Measurements from ENCODE around the gene EXOC6B.

Gene EXOC6B

DNA sequence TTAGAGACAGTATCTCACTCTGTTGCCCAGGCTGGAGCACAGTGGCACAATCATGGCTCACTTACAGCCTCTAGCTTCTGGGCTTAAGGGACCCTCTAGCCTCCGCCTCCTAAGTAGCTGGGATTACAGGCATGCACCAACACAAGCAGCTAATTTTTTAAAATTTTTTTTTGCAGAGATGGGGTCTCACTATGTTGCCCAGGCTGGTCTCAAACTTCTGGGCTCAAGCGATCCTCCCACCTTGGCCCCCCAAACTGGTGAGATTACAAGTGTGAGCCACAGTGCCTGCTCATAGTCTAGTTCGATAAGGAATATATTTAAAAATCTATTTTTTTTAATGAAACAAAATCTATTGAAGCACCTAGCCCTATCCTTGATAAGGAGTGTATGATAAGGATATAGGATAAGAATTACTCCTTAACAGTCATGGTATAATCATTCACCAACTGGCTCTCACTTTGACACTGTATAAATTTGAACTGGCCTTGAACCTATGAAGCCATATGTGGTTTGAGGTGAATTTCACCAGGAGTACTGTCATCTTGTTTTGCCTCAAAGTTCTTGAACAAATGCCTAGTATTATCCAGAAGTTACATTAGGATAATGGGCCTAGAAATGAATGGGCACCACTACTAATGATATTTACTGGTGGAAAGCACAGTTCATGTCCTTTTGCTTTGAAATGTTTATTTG, 71.1 kb downstream of the EXOC6B start:
- ATAC-seq (replicated peaks) (no peak), DNase-seq (no peak)
- Mint-ChIP-seq H3K27me3 (no peaks in the 10 kb centered on the region), H3K4me3 (no peak overlapping the region), H3K27ac (no peak overlapping the region), H3K9me3 (no peaks in the 10 kb centered on the region), H3K36me3 (peaks cover 2 to 4% of the 10 kb centered on the region in 2 donors), H3K4me1 (no peaks in the 10 kb centered on the region)

GRCh38 chr2:72750977-72751639, 74.7 kb downstream of the EXOC6B start:
- Mint-ChIP-seq H3K36me3 (no peaks in the 10 kb centered on the region), H3K4me1 (no peaks in the 10 kb centered on the region), H3K4me3 (no peak overlapping the region), H3K27ac (no peak overlapping the region), H3K9me3 (no peaks in the 10 kb centered on the region), H3K27me3 (no peaks in the 10 kb centered on the region)
- no peak for ATAC-seq (replicated peaks)
- DNase-seq = no peak

- no peak for ATAC-seq (replicated peaks)
- no peak for DNase-seq
- Mint-ChIP-seq H3K36me3 (no peaks in the 10 kb centered on the region), H3K27me3 (no peaks in the 10 kb centered on the region), H3K27ac (no peak overlapping the region), H3K4me3 (no peak overlapping the region), H3K9me3 (no peaks in the 10 kb centered on the region), H3K4me1 (no peaks in the 10 kb centered on the region)
These were observed 75.4 kb downstream of the EXOC6B start for GRCh38 chr2:72750466-72750865.

DNA sequence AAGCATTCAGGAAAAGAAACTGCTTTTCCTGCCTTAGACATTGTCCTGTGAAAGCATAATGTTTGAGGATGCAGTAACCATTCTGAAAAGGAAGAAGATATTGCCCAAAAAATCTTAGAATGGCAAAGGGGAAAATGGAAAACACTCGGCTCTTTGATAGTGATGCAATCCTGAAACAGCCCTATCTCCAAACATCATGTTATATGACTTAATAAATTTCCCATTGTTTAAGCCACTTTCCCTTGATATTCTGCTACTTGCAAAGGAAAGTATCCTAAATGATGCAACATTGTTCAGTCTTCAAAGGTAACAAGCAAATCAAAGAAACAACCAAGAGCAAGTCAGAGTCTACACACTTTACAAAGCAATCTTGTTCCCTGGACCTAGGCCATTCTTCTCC, 78.5 kb downstream of the EXOC6B start:
- no peaks in the 10 kb centered on the region for H3K36me3 Mint-ChIP-seq
- no peak overlapping the region for H3K27ac Mint-ChIP-seq
- no peak overlapping the region for H3K4me3 Mint-ChIP-seq
- ATAC-seq (replicated peaks) = no peak
- DNase-seq = no peak
- no peaks in the 10 kb centered on the region for H3K27me3 Mint-ChIP-seq
- H3K9me3 Mint-ChIP-seq = no peaks in the 10 kb centered on the region
- H3K4me1 Mint-ChIP-seq = no peaks in the 10 kb centered on the region

DNA sequence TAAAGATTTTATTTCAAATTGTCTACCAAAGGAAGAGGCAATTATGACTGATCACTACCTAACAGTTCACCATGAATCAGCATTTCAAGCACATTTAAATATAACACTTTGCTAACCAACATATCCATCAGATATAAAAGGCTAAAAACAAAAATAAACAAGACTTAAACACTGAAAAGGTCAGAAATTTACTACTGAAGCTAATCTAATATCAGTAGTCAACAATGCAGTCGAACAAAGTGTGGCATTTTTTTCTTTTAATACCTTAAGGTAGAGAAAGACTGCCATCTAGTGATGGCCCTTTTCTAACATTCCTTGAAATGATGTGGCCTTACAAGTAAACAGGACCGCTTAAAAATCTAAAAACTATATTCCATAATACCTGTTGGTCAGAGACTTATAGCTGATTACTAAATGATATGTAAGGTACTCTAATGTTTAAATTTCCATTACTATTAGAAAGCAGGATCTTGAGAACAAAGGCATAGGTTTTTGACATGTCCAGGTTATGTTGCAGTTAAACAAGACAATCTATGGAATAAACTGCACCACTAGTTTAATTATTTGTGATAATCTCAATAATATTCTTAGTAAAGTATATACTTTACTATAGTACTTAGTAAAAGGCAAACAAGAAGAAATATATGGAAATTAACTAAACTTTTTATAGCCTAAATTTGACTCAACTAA, 80.0 kb downstream of the EXOC6B start:
- H3K27me3 Mint-ChIP-seq = no peaks in the 10 kb centered on the region
- no peak for DNase-seq
- no peak overlapping the region for H3K27ac Mint-ChIP-seq
- H3K36me3 Mint-ChIP-seq = no peaks in the 10 kb centered on the region
- H3K4me3 Mint-ChIP-seq = no peak overlapping the region
- peak; percentile 31 to 45 for ATAC-seq (replicated peaks)
- H3K4me1 Mint-ChIP-seq = no peaks in the 10 kb centered on the region
- H3K9me3 Mint-ChIP-seq = no peaks in the 10 kb centered on the region

DNA sequence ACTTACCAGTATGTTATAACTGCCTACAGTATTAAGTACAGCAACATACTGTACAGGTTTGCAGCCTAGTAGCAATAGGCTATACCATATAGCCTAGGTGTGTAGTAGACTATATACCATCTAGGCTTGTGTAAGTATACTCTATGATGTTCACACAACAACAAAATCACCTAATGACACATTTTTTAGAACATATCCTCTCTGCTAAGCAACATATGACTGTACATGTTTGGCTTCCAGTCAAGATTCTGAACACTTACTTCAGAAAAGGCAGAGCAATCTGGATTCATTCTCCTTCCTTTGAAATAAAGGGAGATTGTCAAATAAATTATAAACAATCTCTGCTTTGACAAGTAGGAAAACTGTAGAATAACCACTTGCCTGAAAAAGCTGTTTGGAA, 81.8 kb downstream of the EXOC6B start:
- Mint-ChIP-seq H3K27me3 (no peaks in the 10 kb centered on the region), H3K36me3 (no peaks in the 10 kb centered on the region), H3K4me1 (no peaks in the 10 kb centered on the region), H3K27ac (no peak overlapping the region), H3K9me3 (no peaks in the 10 kb centered on the region), H3K4me3 (no peak overlapping the region)
- DNase-seq (no peak), ATAC-seq (replicated peaks) (peak in 1 of 2 donors; percentile 31)

DNA sequence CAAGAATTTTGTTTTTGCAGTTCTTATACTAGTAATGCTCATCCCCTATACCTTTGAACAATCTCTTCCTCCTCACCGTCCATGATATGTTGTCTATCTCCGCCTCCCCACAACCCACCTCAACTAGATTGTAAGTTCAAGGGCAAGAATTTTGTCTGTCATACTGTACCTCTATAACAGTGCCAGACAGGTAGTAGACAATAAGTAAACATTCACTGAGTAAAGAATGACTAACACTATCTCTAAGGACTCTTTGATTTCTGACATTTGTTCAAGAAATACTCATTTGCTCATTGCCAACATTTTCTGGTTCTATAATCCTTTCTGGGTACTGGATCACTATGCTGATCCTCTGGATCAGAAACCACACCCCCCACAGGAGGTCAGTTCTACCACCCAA, 82.4 kb downstream of the EXOC6B start:
- H3K27me3 Mint-ChIP-seq = no peaks in the 10 kb centered on the region
- H3K4me1 Mint-ChIP-seq = no peaks in the 10 kb centered on the region
- DNase-seq (no peak), ATAC-seq (replicated peaks) (no peak)
- H3K9me3 Mint-ChIP-seq = no peaks in the 10 kb centered on the region
- no peak overlapping the region for H3K4me3 Mint-ChIP-seq
- no peak overlapping the region for H3K27ac Mint-ChIP-seq
- H3K36me3 Mint-ChIP-seq = no peaks in the 10 kb centered on the region

DNA sequence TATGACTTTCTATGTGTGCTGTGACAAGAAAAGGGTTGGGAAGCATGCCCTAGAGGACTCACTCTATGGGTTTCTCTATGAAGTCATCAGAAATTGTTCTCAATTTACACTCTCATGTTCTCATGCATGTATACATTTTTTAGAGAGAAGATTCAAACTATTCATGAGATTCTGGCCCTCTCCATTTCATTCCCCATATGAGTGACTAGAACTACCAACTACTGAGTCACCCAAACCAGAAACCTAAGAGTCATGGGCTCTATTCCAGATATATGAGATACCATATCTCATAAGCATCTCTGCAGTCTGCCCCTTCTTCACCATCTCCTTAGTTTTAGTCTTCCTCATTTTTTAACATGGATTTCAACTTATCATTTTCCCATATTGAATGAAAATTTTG, 87.7 kb downstream of the EXOC6B start:
- DNase-seq = no peak
- no peak for ATAC-seq (replicated peaks)
- H3K27me3 Mint-ChIP-seq = no peaks in the 10 kb centered on the region

DNA sequence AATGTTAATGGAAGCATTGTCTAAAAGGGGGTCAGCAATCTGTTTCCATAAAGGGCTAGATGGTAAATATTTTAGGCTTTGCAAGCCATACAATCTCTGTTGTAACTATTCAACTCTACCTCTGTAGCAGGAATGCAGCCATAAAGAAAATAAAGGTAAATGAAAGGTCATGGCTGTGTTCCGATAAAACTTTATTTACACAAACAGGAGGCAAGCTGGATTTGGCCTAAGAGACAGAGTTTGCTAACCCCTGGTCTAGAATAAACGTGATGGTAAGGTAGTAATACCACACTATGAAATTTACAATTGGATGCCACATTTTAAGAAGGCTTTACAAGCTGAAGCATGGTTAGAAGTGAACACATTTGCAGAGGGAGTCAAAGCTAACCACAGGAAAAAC, 91.4 kb downstream of the EXOC6B start:
- no peak overlapping the region for H3K4me3 Mint-ChIP-seq
- no peaks in the 10 kb centered on the region for H3K27me3 Mint-ChIP-seq
- DNase-seq (no peak), ATAC-seq (replicated peaks) (no peak)
- peaks cover 0 to 5% of the 10 kb centered on the region in 2 donors for H3K36me3 Mint-ChIP-seq
- H3K27ac Mint-ChIP-seq = no peak overlapping the region
- H3K9me3 Mint-ChIP-seq = no peaks in the 10 kb centered on the region
- no peaks in the 10 kb centered on the region for H3K4me1 Mint-ChIP-seq

More for the DNA sequence above, 87.7 kb downstream of the EXOC6B start:
- H3K4me3 Mint-ChIP-seq = no peak overlapping the region
- no peaks in the 10 kb centered on the region for H3K9me3 Mint-ChIP-seq
- H3K36me3 Mint-ChIP-seq = peaks cover 0 to 5% of the 10 kb centered on the region in 2 donors
- H3K27ac Mint-ChIP-seq = no peak overlapping the region
- H3K4me1 Mint-ChIP-seq = no peaks in the 10 kb centered on the region

DNA sequence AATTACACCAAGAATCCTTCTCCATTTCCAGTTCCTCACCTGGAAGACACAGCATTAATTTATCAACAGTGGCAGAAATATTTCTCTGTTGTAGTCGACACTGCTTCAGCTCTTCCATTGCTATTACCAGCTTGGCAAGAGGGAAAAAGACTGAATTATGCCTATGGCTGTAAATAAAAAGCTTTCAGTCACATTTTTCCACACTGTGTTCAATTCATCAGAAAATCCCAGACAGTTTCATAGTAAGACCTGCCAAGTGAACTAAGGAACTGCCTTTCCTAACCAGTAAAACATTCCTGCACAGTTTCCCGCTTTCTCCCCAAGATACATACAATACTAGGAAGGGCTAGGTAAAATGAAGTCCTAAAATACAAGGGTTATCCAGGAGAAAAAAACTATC, 94.7 kb downstream of the EXOC6B start:
- H3K36me3 Mint-ChIP-seq = no peaks in the 10 kb centered on the region
- no peaks in the 10 kb centered on the region for H3K4me1 Mint-ChIP-seq
- H3K27ac Mint-ChIP-seq = no peak overlapping the region

DNA sequence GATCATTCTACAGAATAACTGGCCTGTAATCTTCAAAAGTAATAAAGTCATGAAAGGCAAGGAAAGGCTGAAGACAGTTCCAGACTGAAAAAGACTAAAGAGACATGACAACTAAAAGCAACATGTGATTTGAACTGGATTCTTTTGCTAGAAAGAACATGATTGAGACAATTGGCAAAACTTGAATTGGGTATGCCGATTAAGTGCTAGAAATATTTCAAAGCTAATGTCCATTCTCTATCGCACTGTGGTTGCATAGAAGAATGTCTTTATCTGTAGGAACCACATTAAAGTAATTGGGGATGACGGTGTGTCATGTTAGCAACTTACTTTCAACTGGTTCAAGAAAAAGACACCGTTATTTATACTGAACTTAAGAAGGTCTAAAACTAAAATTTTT, 98.5 kb downstream of the EXOC6B start:
- no peak for DNase-seq
- no peaks in the 10 kb centered on the region for H3K27me3 Mint-ChIP-seq
- H3K4me3 Mint-ChIP-seq = no peak overlapping the region
- H3K4me1 Mint-ChIP-seq = no peaks in the 10 kb centered on the region
- H3K27ac Mint-ChIP-seq = no peak overlapping the region
- ATAC-seq (replicated peaks) = no peak
- no peaks in the 10 kb centered on the region for H3K9me3 Mint-ChIP-seq
- H3K36me3 Mint-ChIP-seq = peaks cover 1 to 3% of the 10 kb centered on the region in 2 donors

More for the DNA sequence above, 94.7 kb downstream of the EXOC6B start:
- Mint-ChIP-seq H3K4me3 (no peak overlapping the region), H3K9me3 (no peaks in the 10 kb centered on the region), H3K27me3 (no peaks in the 10 kb centered on the region)
- no peak for ATAC-seq (replicated peaks)
- no peak for DNase-seq

DNA sequence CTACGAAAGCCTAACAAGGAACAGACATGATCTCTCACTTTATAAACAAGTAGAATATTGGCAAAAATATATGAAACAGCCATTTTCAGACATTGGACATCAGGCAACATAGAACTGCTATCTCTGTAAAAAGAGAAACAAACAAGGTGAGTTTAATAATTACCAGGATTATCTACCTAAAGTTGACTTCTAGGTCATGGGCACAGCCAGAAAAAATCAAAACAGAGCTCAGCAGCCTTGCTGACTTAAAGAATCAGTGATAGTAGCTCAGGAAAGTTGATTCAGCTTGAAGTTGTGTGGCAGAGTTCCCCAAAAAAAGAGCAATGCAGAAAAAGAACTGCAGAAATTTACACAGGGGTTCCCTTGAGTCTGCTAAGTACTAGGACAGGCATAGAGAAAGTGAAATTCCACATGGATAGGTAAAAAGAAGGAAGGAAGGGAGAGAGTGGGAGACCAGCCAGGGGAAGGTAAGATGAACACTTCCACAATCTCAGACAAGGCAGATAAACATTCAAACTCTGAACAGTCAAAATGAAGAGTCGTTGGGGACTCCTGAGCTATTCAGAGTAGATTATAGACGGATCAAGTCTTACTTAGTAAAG, 102.0 kb downstream of the EXOC6B start:
- H3K36me3 Mint-ChIP-seq = peaks cover 1 to 6% of the 10 kb centered on the region in 2 donors
- no peak overlapping the region for H3K27ac Mint-ChIP-seq
- ATAC-seq (replicated peaks) = no peak
- H3K27me3 Mint-ChIP-seq = no peaks in the 10 kb centered on the region
- H3K9me3 Mint-ChIP-seq = no peaks in the 10 kb centered on the region
- H3K4me3 Mint-ChIP-seq = no peak overlapping the region
- H3K4me1 Mint-ChIP-seq = no peaks in the 10 kb centered on the region
- DNase-seq = no peak

DNA sequence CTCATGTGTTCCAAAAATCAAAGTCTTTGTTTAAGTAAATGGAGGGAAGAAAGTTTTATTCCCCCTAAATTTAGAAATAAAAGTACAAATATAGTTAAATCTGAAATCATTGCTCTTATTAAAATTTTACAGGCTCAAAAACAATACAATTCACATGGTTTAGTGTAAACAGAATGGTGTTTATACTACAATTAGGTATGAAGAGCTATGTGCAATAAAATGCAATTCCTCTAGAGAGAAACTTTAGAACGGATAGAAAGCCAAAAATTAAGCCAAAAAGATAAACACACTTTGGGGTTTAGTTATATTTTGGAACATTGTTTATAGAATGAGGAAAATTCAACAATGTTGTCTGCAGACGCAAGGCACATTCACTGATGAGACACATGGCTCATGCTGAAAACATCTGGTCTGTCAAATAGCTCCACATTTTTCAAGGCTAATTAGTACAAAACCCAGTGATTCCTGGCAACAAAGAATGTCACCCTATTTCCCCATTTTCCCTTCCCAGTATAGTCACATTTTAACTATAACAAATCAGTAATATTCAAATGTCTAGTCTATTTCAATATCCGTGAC, 103.3 kb downstream of the EXOC6B start:
- Mint-ChIP-seq H3K27me3 (no peaks in the 10 kb centered on the region), H3K4me1 (no peaks in the 10 kb centered on the region), H3K27ac (no peak overlapping the region), H3K36me3 (peaks cover 1 to 10% of the 10 kb centered on the region in 2 donors), H3K4me3 (no peak overlapping the region), H3K9me3 (no peaks in the 10 kb centered on the region)
- ATAC-seq (replicated peaks) = no peak
- no peak for DNase-seq

DNA sequence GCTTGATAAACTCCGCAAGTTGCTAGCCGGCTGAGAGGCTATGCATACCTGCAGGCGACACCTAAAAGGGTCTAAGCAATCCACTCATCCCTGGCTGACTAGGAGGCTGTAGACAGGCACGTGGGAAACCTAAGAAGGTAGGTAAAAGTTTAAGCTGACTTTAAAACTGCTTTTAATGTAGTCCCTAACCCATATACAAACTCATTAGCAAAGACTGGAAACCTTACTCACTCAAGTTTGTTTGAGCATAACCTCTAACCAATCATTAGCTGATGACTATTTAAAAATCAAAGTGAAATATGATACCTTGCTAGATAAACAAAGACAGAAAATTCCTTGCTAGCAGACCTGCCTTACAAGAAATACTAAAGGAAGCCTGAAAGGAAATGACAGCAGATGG, 106.4 kb downstream of the EXOC6B start:
- DNase-seq = no peak
- Mint-ChIP-seq H3K4me1 (no peaks in the 10 kb centered on the region), H3K27me3 (no peaks in the 10 kb centered on the region), H3K36me3 (peaks cover 0 to 17% of the 10 kb centered on the region in 2 donors), H3K27ac (no peak overlapping the region), H3K9me3 (no peaks in the 10 kb centered on the region), H3K4me3 (no peak overlapping the region)
- ATAC-seq (replicated peaks) = no peak
